Natural killer cell (primary cell): ENCODE results near the gene TRIM32. TPM values are rescaled to one million over a fixed set of nuclear protein-coding genes. Genes with fewer than 3 reads are reported as not detected.

Source experiments
- ATAC-seq, 3 donors: fragments of 150-1000 bp in 2 of 3; fragments of 200-7000 bp in 1 of 3; cut with Tn5 transposase; 1 replicate in 1 of 3; 2 replicates in 2 of 3; pipeline ENCODE4 v1.10.0; 2021; ENCODE audit warnings: mild to moderate bottlenecking in 2 of 3, moderate library complexity in 2 of 3
- DNase-seq, 2 donors: peaks; one replicate each; pipeline versions ENCODE4 v3.0.0 to v3.0.0-alpha.2; 2013 to 2021; ENCODE audit warnings: mixed read lengths in 1 of 2
- H3K27ac ChIP-seq: one replicate; pipeline ENCODE4 v1.5.1; 2013; ENCODE audit warnings: mild to moderate bottlenecking, low read length
- H3K27me3 ChIP-seq: one replicate; pipeline ENCODE4 v1.6.1; 2013; ENCODE audit warnings: low read length; ENCODE audit not compliant: control insufficient read depth, insufficient read depth
- H3K36me3 ChIP-seq: one replicate; pipeline ENCODE4 v1.6.1; 2013; ENCODE audit warnings: low read length; ENCODE audit not compliant: control insufficient read depth, insufficient read depth
- H3K4me1 ChIP-seq: one replicate; pipeline ENCODE4 v1.6.1; 2013; ENCODE audit warnings: low read length; ENCODE audit not compliant: control insufficient read depth, insufficient read depth
- H3K4me3 ChIP-seq: one replicate; pipeline ENCODE4 v1.5.1; 2013; ENCODE audit warnings: low read length
- H3K9me3 ChIP-seq: one replicate; pipeline ENCODE4 v1.6.1; 2013; ENCODE audit warnings: low read length; ENCODE audit not compliant: control insufficient read depth, insufficient read depth
- H3K27ac Mint-ChIP-seq, 2 donors: one replicate each; pipeline ENCODE4 v1.8.0; 2022; ENCODE audit warnings: mild to moderate bottlenecking in 2 of 2, mixed read lengths in 2 of 2, moderate library complexity in 1 of 2
- H3K27me3 Mint-ChIP-seq, 2 donors: one replicate each; pipeline ENCODE4 v1.8.0; 2022; ENCODE audit warnings: low read depth in 2 of 2, mixed read lengths in 2 of 2
- H3K36me3 Mint-ChIP-seq: one replicate; pipeline ENCODE4 v1.8.0; 2022; ENCODE audit warnings: mixed read lengths
- H3K4me1 Mint-ChIP-seq, 2 donors: one replicate each; pipeline ENCODE4 v1.8.0; 2022; ENCODE audit warnings: mixed read lengths in 2 of 2
- H3K4me3 Mint-ChIP-seq: one replicate; pipeline ENCODE4 v1.8.0; 2022; ENCODE audit warnings: mild to moderate bottlenecking, moderate library complexity, mixed read lengths
- H3K9me3 Mint-ChIP-seq, 2 donors: one replicate each; pipeline ENCODE4 v1.8.0; 2022; ENCODE audit warnings: mixed read lengths in 2 of 2
- WGBS: methylation state at CpG from one replicate; pipeline ENCODE4 v1.1.7; 2013; ENCODE audit warnings: missing lambda C conversion rate; ENCODE audit not compliant: insufficient coverage; 5-methylcytosine and 5-hydroxymethylcytosine counted together
- intact Hi-C: fragments of 100-400 bp; cut with micrococcal nuclease; formaldehyde crosslinking; loops from one replicate; pipeline ENCODE4 v1.14.2; 2022
- total RNA-seq, 4 donors: library from RNA; stranded (reverse); fragments of 120-200 nt in 1 of 4; gene quantifications; one replicate each; pipeline versions ENCODE4 v1.2.3 to v1.2.4, GENCODE V29; 2013 to 2022
- TF ChIP-seq, protein P1 (sequence below): fragments of 200-600 bp; IDR thresholded peaks from one replicate; pipeline ENCODE4 v1.8.0; 2022; ENCODE audit warnings: antibody characterized with exemption

TRIM32 gene
- total RNA-seq, 3 donors from 2014 or later (not counting 1 experiment from before 2014, with no cell fraction given), result 8.1 to 12.6 (median 10.8) TPM

DNA sequence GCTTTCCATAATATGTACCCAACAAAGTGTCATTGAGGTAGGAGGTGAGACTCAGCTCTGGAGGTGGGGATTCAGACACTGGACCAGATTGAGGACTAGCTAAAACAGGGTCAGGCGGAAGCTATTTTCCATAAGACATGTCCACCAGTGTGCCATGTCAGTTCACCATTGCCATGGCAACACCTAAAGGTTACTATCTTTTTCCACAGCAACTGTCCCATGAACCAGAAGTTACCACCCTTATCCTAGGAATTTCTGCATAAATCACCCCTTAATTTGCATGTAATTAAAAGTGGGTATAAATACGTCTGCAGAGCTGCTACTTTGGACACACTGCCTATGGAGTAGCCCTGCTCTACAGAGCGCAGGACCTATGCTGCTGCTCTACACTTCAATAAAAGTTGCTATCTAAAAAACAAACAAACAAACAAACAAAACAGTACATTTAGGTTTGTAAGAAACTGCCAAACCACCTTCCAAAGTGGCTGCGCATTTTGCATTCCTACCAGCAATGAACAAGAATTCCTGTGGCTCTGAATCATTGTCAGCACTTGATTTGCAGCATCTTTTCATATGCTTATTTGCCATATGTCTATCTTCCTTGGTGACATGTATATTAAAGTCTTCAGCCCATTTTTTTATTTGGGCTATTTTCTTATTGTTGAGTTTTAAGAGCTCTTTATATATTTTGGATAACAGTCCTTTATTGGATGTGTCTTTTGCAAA, 18.0 kb upstream of the TRIM32 start:
- Mint-ChIP-seq H3K36me3 (no peaks in the 10 kb centered on the region), H3K4me3 (no peak overlapping the region), H3K9me3 (peaks cover 0 to 3% of the 10 kb centered on the region in 2 donors), H3K27ac (no peak overlapping the region), H3K27me3 (no peaks in the 10 kb centered on the region), H3K4me1 (no peaks in the 10 kb centered on the region)
- Histone ChIP-seq H3K27ac (no peak overlapping the region), H3K27me3 (no peaks in the 10 kb centered on the region), H3K4me1 (no peaks in the 10 kb centered on the region), H3K36me3 (no peaks in the 10 kb centered on the region), H3K4me3 (no peak overlapping the region), H3K9me3 (peaks cover 8% of the 10 kb centered on the region)
- intact Hi-C loops, result no loop called here
- WGBS, result 91% methylated on average over 3 of the region's 4 CpGs
- ATAC-seq, result no peak
- TF ChIP-seq, protein P1, sequence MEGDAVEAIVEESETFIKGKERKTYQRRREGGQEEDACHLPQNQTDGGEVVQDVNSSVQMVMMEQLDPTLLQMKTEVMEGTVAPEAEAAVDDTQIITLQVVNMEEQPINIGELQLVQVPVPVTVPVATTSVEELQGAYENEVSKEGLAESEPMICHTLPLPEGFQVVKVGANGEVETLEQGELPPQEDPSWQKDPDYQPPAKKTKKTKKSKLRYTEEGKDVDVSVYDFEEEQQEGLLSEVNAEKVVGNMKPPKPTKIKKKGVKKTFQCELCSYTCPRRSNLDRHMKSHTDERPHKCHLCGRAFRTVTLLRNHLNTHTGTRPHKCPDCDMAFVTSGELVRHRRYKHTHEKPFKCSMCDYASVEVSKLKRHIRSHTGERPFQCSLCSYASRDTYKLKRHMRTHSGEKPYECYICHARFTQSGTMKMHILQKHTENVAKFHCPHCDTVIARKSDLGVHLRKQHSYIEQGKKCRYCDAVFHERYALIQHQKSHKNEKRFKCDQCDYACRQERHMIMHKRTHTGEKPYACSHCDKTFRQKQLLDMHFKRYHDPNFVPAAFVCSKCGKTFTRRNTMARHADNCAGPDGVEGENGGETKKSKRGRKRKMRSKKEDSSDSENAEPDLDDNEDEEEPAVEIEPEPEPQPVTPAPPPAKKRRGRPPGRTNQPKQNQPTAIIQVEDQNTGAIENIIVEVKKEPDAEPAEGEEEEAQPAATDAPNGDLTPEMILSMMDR, result no peak
- no peak for DNase-seq

DNA sequence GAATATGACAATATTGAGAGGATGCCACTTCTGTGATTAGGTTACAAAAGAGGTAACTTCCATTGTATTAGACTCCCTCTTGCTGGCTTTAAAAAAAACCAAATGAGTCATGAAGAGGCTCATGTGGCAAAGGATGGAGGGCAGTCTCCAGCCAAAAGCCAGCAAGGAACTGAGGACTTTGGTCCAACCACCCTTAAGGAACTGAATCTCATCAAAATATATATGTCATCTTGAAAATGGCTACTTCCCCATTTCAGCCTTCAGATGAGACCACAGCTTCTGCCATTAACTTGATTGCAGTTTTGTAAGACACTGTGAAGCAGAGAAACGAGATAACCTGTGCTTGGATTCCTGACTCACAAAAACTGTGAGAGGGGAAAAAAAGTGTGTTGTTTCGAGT, 15.5 kb upstream of the TRIM32 start:
- Mint-ChIP-seq H3K27ac (no peak overlapping the region), H3K9me3 (peaks cover 0 to 3% of the 10 kb centered on the region in 2 donors)

DNA sequence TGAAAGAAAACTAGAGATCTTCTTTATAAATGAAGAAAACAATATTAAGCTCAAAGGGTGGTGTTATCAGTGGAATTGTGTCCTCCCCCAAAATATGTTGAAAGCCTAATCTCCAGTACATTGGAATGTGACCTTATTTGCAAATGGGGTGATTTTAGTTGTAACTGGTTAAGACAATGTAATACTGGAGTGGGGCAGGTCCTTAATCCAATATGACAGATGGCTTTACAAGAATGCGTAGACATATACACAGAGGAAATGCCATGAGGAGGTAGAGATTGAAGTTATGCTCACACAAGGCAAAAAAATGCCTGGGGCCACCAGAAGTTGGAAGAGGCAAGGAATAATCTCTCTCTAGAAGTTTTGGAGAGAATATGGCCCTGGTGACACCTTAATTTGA, 13.7 kb upstream of the TRIM32 start:
- no peak overlapping the region for H3K27ac Mint-ChIP-seq
- H3K4me3 Mint-ChIP-seq, result no peak overlapping the region
- DNase-seq (no peak), ATAC-seq (no peak)
- Histone ChIP-seq H3K27ac (no peak overlapping the region), H3K9me3 (peaks cover 10% of the 10 kb centered on the region), H3K4me1 (no peaks in the 10 kb centered on the region), H3K36me3 (no peaks in the 10 kb centered on the region), H3K27me3 (no peaks in the 10 kb centered on the region), H3K4me3 (no peak overlapping the region)
- TF ChIP-seq, protein P1, result no peak
- WGBS, result 100% methylated on average over 1 of the region's 1 CpG
- H3K27me3 Mint-ChIP-seq, result peaks cover 0 to 7% of the 10 kb centered on the region in 2 donors
- no peaks in the 10 kb centered on the region for H3K4me1 Mint-ChIP-seq
- H3K36me3 Mint-ChIP-seq, result no peaks in the 10 kb centered on the region
- H3K9me3 Mint-ChIP-seq, result peaks cover 0 to 3% of the 10 kb centered on the region in 2 donors
- intact Hi-C loops, result no loop called here

More for the DNA sequence above, 15.5 kb upstream of the TRIM32 start:
- Histone ChIP-seq H3K4me1 (no peaks in the 10 kb centered on the region), H3K27ac (no peak overlapping the region), H3K36me3 (no peaks in the 10 kb centered on the region), H3K9me3 (peaks cover 10% of the 10 kb centered on the region), H3K27me3 (no peaks in the 10 kb centered on the region), H3K4me3 (no peak overlapping the region)
- no peaks in the 10 kb centered on the region for H3K4me1 Mint-ChIP-seq
- no peaks in the 10 kb centered on the region for H3K27me3 Mint-ChIP-seq
- 75% methylated on average over 1 of the region's 2 CpGs for WGBS
- no peak for DNase-seq
- no peaks in the 10 kb centered on the region for H3K36me3 Mint-ChIP-seq
- intact Hi-C loops, result no loop called here
- no peak for ATAC-seq
- H3K4me3 Mint-ChIP-seq, result no peak overlapping the region
- TF ChIP-seq, protein P1, result no peak
